Body of pancreas (tissue), 4 donors: ENCODE data around the gene GRIK3.

Experiments
- POLR2A ChIP-seq, 3 donors: fragments of 450-650 bp; IDR thresholded peaks; one replicate each; pipeline ENCODE4 v1.6.1; 2016; ENCODE audit warnings: antibody characterized with exemption in 3 of 3, mild to moderate bottlenecking in 2 of 3
- TF ChIP-seq, protein P1 (sequence below), 7 experiments: fragments of 450-650 bp in 4 of 7; fragments of 200-600 bp in 3 of 7; sonication (generic) in 3 of 7; IDR thresholded peaks; one replicate each; pipeline ENCODE4 v1.5.1; 2016 to 2019; ENCODE audit warnings: antibody characterized with exemption in 7 of 7

GRCh38 chr1:36908096-36908495 lies 126.2 kb downstream of the GRIK3 start:
- TF ChIP-seq, protein P1, sequence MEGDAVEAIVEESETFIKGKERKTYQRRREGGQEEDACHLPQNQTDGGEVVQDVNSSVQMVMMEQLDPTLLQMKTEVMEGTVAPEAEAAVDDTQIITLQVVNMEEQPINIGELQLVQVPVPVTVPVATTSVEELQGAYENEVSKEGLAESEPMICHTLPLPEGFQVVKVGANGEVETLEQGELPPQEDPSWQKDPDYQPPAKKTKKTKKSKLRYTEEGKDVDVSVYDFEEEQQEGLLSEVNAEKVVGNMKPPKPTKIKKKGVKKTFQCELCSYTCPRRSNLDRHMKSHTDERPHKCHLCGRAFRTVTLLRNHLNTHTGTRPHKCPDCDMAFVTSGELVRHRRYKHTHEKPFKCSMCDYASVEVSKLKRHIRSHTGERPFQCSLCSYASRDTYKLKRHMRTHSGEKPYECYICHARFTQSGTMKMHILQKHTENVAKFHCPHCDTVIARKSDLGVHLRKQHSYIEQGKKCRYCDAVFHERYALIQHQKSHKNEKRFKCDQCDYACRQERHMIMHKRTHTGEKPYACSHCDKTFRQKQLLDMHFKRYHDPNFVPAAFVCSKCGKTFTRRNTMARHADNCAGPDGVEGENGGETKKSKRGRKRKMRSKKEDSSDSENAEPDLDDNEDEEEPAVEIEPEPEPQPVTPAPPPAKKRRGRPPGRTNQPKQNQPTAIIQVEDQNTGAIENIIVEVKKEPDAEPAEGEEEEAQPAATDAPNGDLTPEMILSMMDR (IDR thresholded peaks at IDR 0.05), result no peak
- no peak for TF ChIP-seq POLR2A (IDR thresholded peaks at IDR 0.05)
